K562 (cell line): ENCODE measurements around the gene UBE2L6. TPM values are rescaled to one million over a fixed set of nuclear protein-coding genes. Genes with fewer than 3 reads are reported as not detected.

Experiments
- COPS2 ChIP-seq: fragments of 450-650 bp; conservative IDR thresholded peaks from 2 replicates; pipeline ENCODE4 v1.6.1; 2016; ENCODE audit warnings: mild to moderate bottlenecking, moderate library complexity
- CTCF ChIP-seq, 3 experiments: IDR thresholded peaks in 2 of 3; conservative IDR thresholded peaks in 1 of 3; 2 replicates each; pipeline ENCODE4 v1.5.1; 2011 to 2012; ENCODE audit warnings: low read length in 3 of 3, mild to moderate bottlenecking in 3 of 3, control low read depth in 2 of 3, improper control_type of control experiment in 1 of 3, inconsistent platforms in 1 of 3, low read depth in 1 of 3, mixed read lengths in 1 of 3, moderate library complexity in 1 of 3; ENCODE audit not compliant: insufficient read depth in 2 of 3
- ELF1 ChIP-seq: fragments of 200-800 bp; sonication (Bioruptor generic); IDR thresholded peaks from 2 replicates; pipeline ENCODE4 v1.6.1; 2016; ENCODE audit warnings: missing genetic modification characterization, missing compliant biosample characterization
- ESRRB ChIP-seq: fragments of 250-450 bp; sonication (Bioruptor Pico); IDR thresholded peaks from 2 replicates; pipeline ENCODE4 v1.5.0; 2020; ENCODE audit warnings: mild to moderate bottlenecking, moderate library complexity, borderline replicate concordance
- FOXK2 ChIP-seq, 2 experiments: fragments of 450-650 bp; IDR thresholded peaks in 1 of 2; conservative IDR thresholded peaks in 1 of 2; 2 replicates each; pipeline ENCODE4 v1.6.1; 2016; ENCODE audit warnings: low read depth in 2 of 2, mild to moderate bottlenecking in 1 of 2
- GTF2A2 ChIP-seq: IDR thresholded peaks from 2 replicates; pipeline ENCODE4 v1.6.1; 2016; ENCODE audit warnings: mild to moderate bottlenecking, missing genetic modification characterization, missing compliant biosample characterization
- HIVEP1 ChIP-seq: fragments of 250-450 bp; sonication (Bioruptor Pico); IDR thresholded peaks from 2 replicates; pipeline ENCODE4 v1.4.0; 2020; ENCODE audit warnings: mild to moderate bottlenecking
- HMG20B ChIP-seq: fragments of 250-450 bp; sonication (Bioruptor Pico); IDR thresholded peaks from 2 replicates; pipeline ENCODE4 v1.5.0; 2021; ENCODE audit warnings: mild to moderate bottlenecking
- KAT7 ChIP-seq: sonication (generic); formaldehyde crosslinking; IDR thresholded peaks from 2 replicates; pipeline ENCODE4 v1.8.0; 2022; ENCODE audit warnings: missing genetic modification reagents, mild to moderate bottlenecking, borderline replicate concordance
- NKRF ChIP-seq: fragments of 450-650 bp; IDR thresholded peaks from 2 replicates; pipeline ENCODE4 v1.6.1; 2016; ENCODE audit warnings: borderline replicate concordance
- NR2C1 ChIP-seq, 2 experiments: fragments of 450-650 bp; IDR thresholded peaks; 2 replicates each; pipeline ENCODE4 v1.6.1; 2017; ENCODE audit warnings: mild to moderate bottlenecking in 2 of 2, antibody characterized with exemption in 1 of 2, inconsistent platforms in 1 of 2, missing compliant biosample characterization in 1 of 2, missing genetic modification characterization in 1 of 2
- RBM39 ChIP-seq: fragments of 200-400 bp; formaldehyde crosslinking; optimal IDR thresholded peaks from 2 replicates; pipeline ENCODE3; 2018; ENCODE audit warnings: low read depth, low read length
- SMARCB1 ChIP-seq: IDR thresholded peaks from 2 replicates; pipeline ENCODE4 v1.6.1; 2011; ENCODE audit warnings: improper control_type of control experiment, low read depth; ENCODE audit not compliant: insufficient read length
- TCF15 ChIP-seq: fragments of 250-450 bp; sonication (Bioruptor Pico); IDR thresholded peaks from 2 replicates; pipeline ENCODE4 v1.8.0; 2022; ENCODE audit warnings: moderate library complexity, mild to moderate bottlenecking, inconsistent platforms
- TCFL5 ChIP-seq: fragments of 250-450 bp; sonication (Bioruptor Pico); conservative IDR thresholded peaks from 2 replicates; pipeline ENCODE4 v1.6.1; 2021; ENCODE audit warnings: mild to moderate bottlenecking, moderate library complexity, matching md5 sums
- TGIF2 ChIP-seq: sonication (generic); formaldehyde crosslinking; IDR thresholded peaks from 2 replicates; pipeline ENCODE4 v1.8.1; 2022; ENCODE audit warnings: mild to moderate bottlenecking, missing genetic modification reagents, moderate library complexity
- ZBTB17 ChIP-seq: fragments of 450-650 bp; formaldehyde crosslinking; IDR thresholded peaks from 2 replicates; pipeline ENCODE4 v1.4.0; 2020; ENCODE audit warnings: mild to moderate bottlenecking
- ZNF3 ChIP-seq: fragments of 250-450 bp; sonication (Bioruptor Pico); IDR thresholded peaks from 2 replicates; pipeline ENCODE4 v1.5.0; 2021; ENCODE audit warnings: mild to moderate bottlenecking, moderate library complexity
- ZNF764 ChIP-seq: fragments of 250-450 bp; sonication (Bioruptor Pico); IDR thresholded peaks from 2 replicates; pipeline ENCODE4 v1.4.0; 2020; ENCODE audit warnings: low read depth, mild to moderate bottlenecking, moderate library complexity
- polyA plus RNA-seq, 8 experiments: library from polyadenylated mRNA; depleted of rRNA in 4 of 8; stranded (reverse) in 5 of 8; unstranded in 3 of 8; fragments of >200 nt; fragmentation: Nextera tagmentation in 2 of 8; fragmentation: Illumina TruSeq in 1 of 8; extraction: Ambion mirVana in 2 of 8; extraction: Trizol in 1 of 8; gene quantifications; 2 replicates each; pipeline versions ENCODE4 v1.2.1 to v1.2.3, GENCODE V29; 2011 to 2014; ENCODE audit warnings: inconsistent platforms in 1 of 8, missing spikeins in 1 of 8
- total RNA-seq, 7 experiments: library from RNA; depleted of rRNA in 6 of 7; stranded (reverse); fragments of >200 nt in 6 of 7; fragmentation: Illumina TruSeq in 2 of 7; extraction: Trizol in 2 of 7; gene quantifications; 2 replicates each; pipeline versions ENCODE4 v1.2.1 to v1.2.3, GENCODE V29; 2011 to 2021; ENCODE audit warnings: low replicate concordance in 1 of 7

The UBE2L6 gene
- total and polyA plus RNA-seq, 9 of the 15 experiments (the other 6 are each of a cell fraction or from before 2014, with no cell fraction given), result 5.9 to 24.9 (median 9.7) TPM

- TF ChIP-seq CTCF (IDR thresholded peaks at IDR 0.05 in 2 of 3, conservative IDR thresholded peaks at IDR 0.05 in 1 of 3; ENCODE audit: insufficient read depth in 2 of 3, low read depth in 1 of 3, low read length in 3 of 3) (peak in 2 of 3 experiments; percentile 45 to 59; a peak in 4 of 6 replicates), RBM39 (no peak), ELF1 (no peak), TGIF2 (CRISPR knock-in tag) (no peak), TCFL5 (CRISPR knock-in tag) (no peak), ESRRB (no peak), HIVEP1 (CRISPR knock-in tag) (no peak), GTF2A2 (tag) (no peak), ZNF764 (0 out of 2 replicates have a peak, but pooled peaks have one; percentile 57), HMG20B (CRISPR knock-in tag) (no peak), ZNF3 (CRISPR knock-in tag) (no peak), SMARCB1 (no peak), KAT7 (peak; percentile 71; the same call in 1 of the 2 replicates), TCF15 (CRISPR knock-in tag) (no peak), NKRF (no peak), ZBTB17 (CRISPR knock-in tag) (0 out of 2 replicates have a peak, but pooled peaks have one; percentile 45), COPS2 (no peak), NR2C1 (IDR thresholded peaks at IDR 0.05) (no peak), NR2C1 (tag; IDR thresholded peaks at IDR 0.05) (no peak), FOXK2 (conservative IDR thresholded peaks at IDR 0.05 in 1 of 2, IDR thresholded peaks at IDR 0.05 in 1 of 2; ENCODE audit: low read depth in 2 of 2) (no peak; a peak in 1 of 4 replicates)
Observed at GRCh38 chr11:57567515-57568329, at the start of gene UBE2L6 (continued).
